HepG2 (cell line): ENCODE data around the gene DMTF1. TPM values are rescaled to one million over a fixed set of nuclear protein-coding genes. Genes with fewer than 3 reads are reported as not detected.
A peak's percentile ranks its signal among the peaks of the same experiment; 100 is the strongest.

Source experiments
- KAT7 ChIP-seq: IDR thresholded peaks from 2 replicates; pipeline ENCODE4 v1.6.1; 2018; ENCODE audit warnings: borderline replicate concordance, missing compliant biosample characterization
- KAT8 ChIP-seq: IDR thresholded peaks from 2 replicates; pipeline ENCODE4 v1.6.1; 2016; ENCODE audit warnings: missing genetic modification reagents, missing compliant biosample characterization
- NR2C2 ChIP-seq: sonication (generic); formaldehyde crosslinking; IDR thresholded peaks from 2 replicates; pipeline ENCODE4 v1.4.0; 2020; ENCODE audit warnings: missing genetic modification reagents, mild to moderate bottlenecking, moderate library complexity, borderline replicate concordance
- PAF1 ChIP-seq: IDR thresholded peaks from 2 replicates; pipeline ENCODE4 v1.6.1; 2016; ENCODE audit warnings: missing genetic modification reagents, missing compliant biosample characterization
- POLR2AphosphoS2 ChIP-seq: IDR thresholded peaks from 2 replicates; pipeline ENCODE4 v1.6.1; 2011; ENCODE audit warnings: low read depth, low read length, improper control_type of control experiment
- SNAPC4 ChIP-seq: sonication (generic); formaldehyde crosslinking; IDR thresholded peaks from 2 replicates; pipeline ENCODE4 v1.4.0; 2020; ENCODE audit warnings: mild to moderate bottlenecking, missing genetic modification reagents
- SRY ChIP-seq: sonication (generic); formaldehyde crosslinking; IDR thresholded peaks from 2 replicates; pipeline ENCODE4 v1.8.0; 2022; ENCODE audit warnings: mild to moderate bottlenecking, missing genetic modification reagents
- STAT5B ChIP-seq: sonication (generic); formaldehyde crosslinking; IDR thresholded peaks from 2 replicates; pipeline ENCODE4 v1.4.0; 2020; ENCODE audit warnings: missing genetic modification reagents
- TFE3 ChIP-seq: IDR thresholded peaks from 2 replicates; pipeline ENCODE4 v1.6.1; 2016
- ZBTB10 ChIP-seq: sonication (generic); formaldehyde crosslinking; IDR thresholded peaks from 2 replicates; pipeline ENCODE4 v1.4.0; 2020; ENCODE audit warnings: missing genetic modification reagents, borderline replicate concordance
- ZBTB4 ChIP-seq: sonication (generic); formaldehyde crosslinking; IDR thresholded peaks from 2 replicates; pipeline ENCODE4 v1.4.0; 2020; ENCODE audit warnings: missing genetic modification reagents, mild to moderate bottlenecking, borderline replicate concordance
- ZNF207 ChIP-seq: fragments of 450-650 bp; IDR thresholded peaks from 2 replicates; pipeline ENCODE4 v1.6.1; 2016; ENCODE audit warnings: antibody characterized with exemption, borderline replicate concordance
- ZNF235 ChIP-seq: sonication (generic); formaldehyde crosslinking; IDR thresholded peaks from 2 replicates; pipeline ENCODE4 v1.8.1; 2023; ENCODE audit warnings: mild to moderate bottlenecking, missing genetic modification reagents, borderline replicate concordance
- ZNF496 ChIP-seq: sonication (generic); formaldehyde crosslinking; IDR thresholded peaks from 2 replicates; pipeline ENCODE4 v1.8.1; 2023; ENCODE audit warnings: mild to moderate bottlenecking, moderate library complexity, missing genetic modification reagents; ENCODE audit not compliant: insufficient replicate concordance
- ZNF839 ChIP-seq: sonication (generic); formaldehyde crosslinking; IDR thresholded peaks from 2 replicates; pipeline ENCODE4 v1.4.0; 2020; ENCODE audit warnings: missing genetic modification reagents, mild to moderate bottlenecking, borderline replicate concordance
- polyA plus RNA-seq, 8 experiments: library from polyadenylated mRNA; depleted of rRNA in 3 of 8; stranded (reverse) in 7 of 8; unstranded in 1 of 8; fragments of >200 nt; fragmentation: Illumina TruSeq in 4 of 8; extraction: Trizol in 4 of 8; gene quantifications; 2 replicates each; pipeline versions ENCODE4 v1.2.1 to v1.2.3, GENCODE V29; 2011 to 2016; ENCODE audit warnings: low read depth in 4 of 8, missing spikeins in 1 of 8, mixed read lengths in 1 of 8; ENCODE audit not compliant: insufficient read depth in 1 of 8
- total RNA-seq, 5 experiments: library from RNA; depleted of rRNA; stranded (reverse); fragments of >200 nt; fragmentation: Illumina TruSeq; extraction: Trizol; gene quantifications; 2 replicates each; pipeline ENCODE4 v1.2.3, GENCODE V29; 2016; ENCODE audit warnings: low read depth in 1 of 5

DMTF1 gene
- total and polyA plus RNA-seq, 2 of the 13 experiments (the other 11 are each of a cell fraction or from before 2014, with no cell fraction given): 45.8 to 132 TPM

GRCh38 chr7:87220026-87220733 lies 67.9 kb downstream of the DMTF1 start (continued):
- no peak for TF ChIP-seq ZBTB4 (CRISPR knock-in tag)
- no peak for TF ChIP-seq POLR2AphosphoS2
- no peak for TF ChIP-seq PAF1 (CRISPR knock-in tag)
- TF ChIP-seq STAT5B (CRISPR knock-in tag): no peak
- TF ChIP-seq TFE3 (CRISPR knock-in tag): no peak
- no peak for TF ChIP-seq ZNF496
- 0 out of 2 replicates have a peak, but pooled peaks have one; percentile 73 for TF ChIP-seq ZNF235 (CRISPR knock-in tag)
- TF ChIP-seq ZBTB10 (CRISPR knock-in tag): no peak
- no peak; the same call in 1 of the 2 replicates for TF ChIP-seq NR2C2
- TF ChIP-seq ZNF207: no peak
- TF ChIP-seq SNAPC4 (CRISPR knock-in tag): peak; percentile 70; the same call in 1 of the 2 replicates
- TF ChIP-seq SRY (CRISPR knock-in tag): peak; percentile 46; the same call in 1 of the 2 replicates
- TF ChIP-seq KAT7: no peak; the same call in 1 of the 2 replicates
- TF ChIP-seq ZNF839 (CRISPR knock-in tag): no peak
- TF ChIP-seq KAT8: 0 out of 2 replicates have a peak, but pooled peaks have one; percentile 19
